HG02840 (cell line): ENCODE results near the gene FOS.
"Not testable (repeated sequence)": the region's sequence is repeated elsewhere in the genome, so short reads cannot be mapped to it uniquely, and the experiment has no call there.

ENCODE experiments used
- ATAC-seq: cut with Tn5 transposase; IDR thresholded peaks from one replicate; pipeline ENCODE4 v1.9.1; 2021; ENCODE audit warnings: mild to moderate bottlenecking, moderate library complexity, moderate number of reproducible peaks; ENCODE audit not compliant: unreplicated experiment, low FRiP score

Gene FOS

GRCh38 chr14:75292101-75292563 is 13.5 kb downstream of the FOS start:
- no peak for ATAC-seq

DNA sequence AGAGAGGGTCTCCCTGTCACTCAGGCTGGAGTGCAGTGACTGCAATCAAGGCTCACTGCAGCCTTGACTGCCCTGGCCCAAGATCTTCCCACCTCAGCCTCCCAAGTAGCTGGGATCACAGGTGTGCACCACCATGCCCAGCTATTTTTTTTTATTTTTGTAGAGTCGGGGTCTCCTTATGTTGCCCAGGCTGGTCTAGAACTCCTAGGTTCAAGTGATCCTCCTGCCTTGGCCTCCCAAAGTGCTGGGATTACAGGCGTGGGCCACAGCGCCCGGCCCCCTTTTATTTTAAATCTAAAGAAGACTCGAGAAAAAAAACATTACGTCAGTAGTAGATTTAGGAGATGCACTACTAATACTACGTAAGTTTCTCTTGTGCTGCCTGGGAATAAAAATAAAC is 14.3 kb downstream of the FOS start:
- no peak for ATAC-seq

DNA sequence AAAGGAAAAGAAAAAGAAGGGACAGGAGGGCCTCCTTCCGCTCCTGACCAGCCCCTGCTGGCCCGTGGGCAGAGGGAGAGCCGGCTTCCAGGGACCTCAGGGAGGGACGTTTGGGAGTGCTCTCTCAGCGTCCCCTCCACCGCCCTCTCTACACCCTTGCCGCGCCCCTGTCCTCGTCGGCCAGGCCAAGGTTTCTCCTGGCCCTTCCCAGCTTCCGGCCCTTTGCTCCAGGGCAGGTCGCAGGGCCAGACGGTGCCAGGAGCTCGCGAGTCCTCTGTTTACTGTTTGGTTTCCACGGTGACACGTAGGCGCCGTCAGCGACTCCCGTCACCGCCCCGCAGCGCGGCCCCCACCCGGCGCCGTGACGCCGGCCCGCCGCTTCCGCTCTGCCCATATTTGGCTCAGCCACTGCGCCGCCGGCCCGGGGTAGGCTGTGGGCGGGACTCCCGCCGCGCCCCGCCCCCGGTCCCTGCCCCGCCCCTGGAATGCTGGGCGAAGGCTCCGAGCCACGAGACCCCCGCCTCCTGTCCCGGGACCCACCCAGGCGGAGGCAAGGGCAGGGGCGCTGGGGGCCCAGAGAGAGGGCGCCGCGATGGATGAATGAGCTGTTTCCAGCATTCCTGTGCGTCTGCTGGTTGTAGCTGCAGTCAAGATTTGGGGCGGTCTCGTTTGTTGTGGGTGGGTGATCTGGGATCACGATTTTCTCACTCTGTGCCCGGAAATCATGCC is 15.5 kb downstream of the FOS start:
- ATAC-seq, result peak; percentile 88

GRCh38 chr14:75294649-75295033 is 16.0 kb downstream of the FOS start:
- ATAC-seq, result no peak

DNA sequence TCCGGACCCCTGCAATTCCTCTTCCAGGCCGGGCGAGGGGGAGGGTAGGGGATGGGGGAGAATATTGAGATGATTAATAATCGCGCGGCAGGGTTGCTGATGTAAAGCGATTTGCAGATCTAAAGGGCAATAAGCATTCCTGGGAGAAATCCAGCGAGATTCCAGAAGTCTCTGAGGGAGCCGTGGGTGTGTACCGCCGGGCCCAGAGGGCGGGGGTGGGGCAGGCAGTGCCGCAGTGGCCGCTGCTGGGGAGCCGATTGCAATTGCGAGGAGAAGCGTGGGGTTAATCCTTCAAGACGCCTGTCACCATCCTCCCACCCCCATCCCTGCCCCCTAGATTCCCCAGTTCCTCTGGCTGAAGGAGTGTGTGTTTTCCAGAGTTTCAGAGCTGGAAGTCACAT is 16.4 kb downstream of the FOS start:
- no peak for ATAC-seq

- no peak for ATAC-seq
These were observed 17.1 kb downstream of the FOS start for GRCh38 chr14:75295491-75296345.

DNA sequence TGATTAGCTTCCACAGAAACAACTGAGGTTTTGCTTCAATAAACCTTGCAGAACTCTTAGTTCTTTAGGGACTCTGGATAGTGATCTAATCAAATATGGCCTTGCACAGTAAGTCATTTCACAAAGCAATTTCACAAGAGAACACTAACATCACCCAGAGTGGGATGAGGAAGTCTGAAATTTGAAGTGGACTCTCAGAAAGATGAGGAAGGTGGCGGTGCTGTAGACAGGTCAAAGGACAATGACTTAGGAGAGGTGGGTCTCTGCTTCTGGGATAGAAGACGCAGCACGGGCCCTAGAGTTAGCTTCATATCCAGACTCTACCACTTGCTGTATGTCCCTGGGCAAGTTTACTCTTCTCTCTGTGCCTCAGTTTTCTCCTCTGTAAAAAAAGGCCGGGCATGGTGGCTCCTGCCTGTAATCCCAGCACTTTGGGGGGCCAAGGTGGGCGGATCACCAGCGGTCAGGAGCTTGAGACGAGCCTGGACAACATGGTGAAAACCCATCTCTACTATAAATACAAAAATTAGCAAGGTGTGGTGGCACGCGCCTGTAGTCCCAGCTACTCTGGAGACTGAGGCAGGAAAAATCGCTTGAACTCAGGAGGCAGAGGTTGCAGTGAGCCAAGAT is 18.9 kb downstream of the FOS start:
- no peak for ATAC-seq

- no peak for ATAC-seq
These were observed 19.7 kb downstream of the FOS start for GRCh38 chr14:75298187-75298965.

DNA sequence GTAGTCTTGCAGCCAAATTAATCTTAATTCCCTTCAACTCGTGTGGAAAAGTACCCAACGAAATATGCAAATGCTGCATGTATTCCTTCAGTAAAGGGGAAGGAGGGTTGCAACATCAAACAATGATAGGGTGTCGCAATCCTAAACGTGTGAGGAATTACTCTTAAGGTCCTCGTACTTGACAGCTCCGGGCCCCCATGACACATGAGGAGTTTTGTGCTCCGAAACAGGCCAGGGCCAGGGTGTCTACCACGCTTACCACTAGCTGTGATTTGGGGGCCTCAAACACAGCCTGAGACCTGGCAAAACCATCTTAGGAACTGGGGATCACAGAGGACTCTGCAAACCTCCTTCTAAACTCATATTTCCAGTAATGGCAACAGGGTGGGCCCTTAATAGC is 20.4 kb downstream of the FOS start:
- no peak for ATAC-seq

GRCh38 chr14:75299576-75299975 is 20.9 kb downstream of the FOS start:
- no peak for ATAC-seq

DNA sequence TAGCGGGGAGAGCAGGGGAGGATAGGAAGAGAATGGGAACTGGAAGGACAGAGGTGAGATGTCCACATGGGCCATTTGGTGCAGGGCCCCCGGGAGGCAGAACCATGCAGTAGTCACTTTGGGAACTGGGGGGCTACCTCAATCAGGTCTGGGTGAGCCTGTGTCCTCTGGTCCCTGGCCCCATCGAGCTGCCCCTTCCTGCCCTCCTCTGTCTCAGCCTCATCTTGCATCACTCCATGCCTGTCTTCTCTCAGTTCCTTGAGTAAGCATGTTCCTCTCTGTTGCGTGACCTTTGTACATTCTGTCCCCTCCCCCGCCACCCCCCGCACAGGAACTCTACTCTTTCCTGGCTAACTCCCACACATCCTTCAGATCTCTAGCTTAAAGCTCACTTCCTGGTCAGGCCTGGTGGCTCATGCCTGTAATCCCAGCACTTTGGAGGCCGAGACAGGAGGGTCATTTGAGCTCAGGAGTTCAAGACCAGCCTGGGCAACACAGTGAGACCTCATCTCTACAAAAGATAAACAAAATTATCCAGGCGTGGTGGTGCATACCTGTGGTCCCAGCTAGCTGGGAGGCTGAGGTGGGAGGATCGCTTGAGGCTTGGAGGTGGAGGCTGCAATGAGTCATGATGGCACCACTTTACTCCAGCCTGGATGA is 23.2 kb downstream of the FOS start:
- no peak for ATAC-seq

DNA sequence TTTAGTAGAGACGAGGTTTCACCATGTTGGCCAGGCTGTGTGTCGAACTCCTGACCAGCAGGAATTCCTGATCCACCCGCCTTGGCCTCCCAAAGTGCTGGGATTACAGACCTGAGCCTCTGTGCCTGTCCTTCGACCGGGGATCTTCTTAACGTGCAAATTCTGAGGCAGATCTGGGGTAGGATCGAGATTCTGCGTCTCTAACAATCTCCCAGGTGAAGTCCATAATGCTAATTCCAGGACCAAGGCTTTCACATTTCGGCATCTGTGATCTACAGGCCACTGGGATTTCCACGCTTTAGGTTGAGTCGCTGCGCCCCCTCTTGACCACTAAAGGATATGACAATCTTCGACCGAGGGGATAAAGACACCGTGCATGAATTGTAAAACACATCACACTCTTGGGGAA is 24.8 kb downstream of the FOS start:
- no peak for ATAC-seq

- not testable (repeated sequence) for ATAC-seq
These were observed 27.8 kb downstream of the FOS start for GRCh38 chr14:75306410-75306809.

DNA sequence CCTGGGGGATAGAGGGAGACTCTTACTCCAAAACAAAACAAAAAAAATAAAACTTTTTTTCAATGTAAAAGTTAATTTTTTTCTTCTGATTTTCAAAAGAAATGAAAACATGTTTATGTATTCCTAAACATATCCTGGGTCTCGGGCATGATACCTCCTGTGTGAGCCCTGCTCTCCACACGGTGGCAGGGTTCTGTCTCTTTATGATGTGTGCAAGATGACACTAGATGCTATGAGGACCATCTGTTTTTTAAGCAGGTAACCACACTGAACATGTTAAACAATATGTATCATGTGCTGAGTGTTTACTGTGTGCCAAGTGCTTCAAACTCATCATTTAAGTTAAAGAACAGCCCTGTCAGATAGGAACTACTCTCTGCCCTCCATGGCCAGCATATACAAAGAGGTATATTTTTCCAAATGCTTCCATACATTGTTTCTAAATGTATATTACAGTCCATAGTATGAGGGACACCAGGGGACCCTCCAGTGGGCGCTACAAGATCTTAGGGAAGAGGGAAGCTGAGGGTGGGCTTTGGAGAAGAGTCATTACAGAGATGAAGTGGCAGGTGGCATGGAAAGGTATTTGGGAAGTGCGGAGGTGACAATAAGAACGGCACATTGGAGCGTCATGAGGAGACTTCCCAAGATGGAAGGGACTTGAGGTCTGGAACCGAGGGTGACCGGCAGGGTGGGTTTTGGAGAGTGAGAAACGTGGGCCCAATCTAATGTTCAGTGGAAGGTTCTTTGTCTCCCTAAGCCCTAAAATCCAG is 28.5 kb downstream of the FOS start:
- no peak for ATAC-seq

GRCh38 chr14:75307700-75308379 is 29.2 kb downstream of the FOS start:
- no peak for ATAC-seq

DNA sequence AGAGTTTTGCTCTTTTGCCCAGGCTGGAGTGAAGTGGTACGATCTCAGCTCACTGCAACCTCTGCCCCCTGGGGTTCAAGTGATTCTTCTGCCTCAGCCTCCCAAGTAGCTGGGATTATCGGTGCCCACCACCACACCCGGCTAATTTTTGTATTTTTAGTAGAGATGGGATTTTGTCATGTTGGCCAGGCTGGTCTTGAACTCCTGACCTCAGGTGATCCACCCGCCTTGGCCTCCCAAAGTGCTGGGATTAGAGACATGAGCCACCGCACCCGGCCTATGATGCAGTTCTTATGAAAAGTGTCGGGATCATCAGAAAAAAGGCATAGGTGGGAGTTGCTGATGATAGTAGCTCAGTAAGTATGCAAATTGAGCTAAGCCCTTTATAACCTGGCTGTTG is 30.4 kb downstream of the FOS start:
- ATAC-seq, result not testable (repeated sequence)

DNA sequence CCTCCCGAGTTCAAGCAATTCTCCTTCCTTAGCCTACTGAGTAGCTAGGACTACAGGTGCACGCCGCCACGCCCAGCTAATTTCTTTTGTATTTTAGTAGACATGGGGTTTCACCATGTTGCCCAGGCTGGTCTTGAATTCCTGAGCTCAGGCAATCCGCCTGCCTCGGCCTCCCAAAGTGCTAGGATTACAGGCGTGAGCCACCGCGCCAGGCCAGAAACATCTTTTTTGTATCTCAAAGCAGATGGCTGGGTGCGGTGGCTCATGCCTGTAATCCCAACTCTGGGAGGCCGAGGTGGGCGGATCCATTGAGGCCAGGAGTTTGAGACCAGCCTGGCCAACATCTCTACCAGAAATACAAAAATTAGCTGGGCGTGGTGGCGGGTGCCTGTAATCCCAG is 30.9 kb downstream of the FOS start:
- not testable (repeated sequence) for ATAC-seq

GRCh38 chr14:75310295-75311111 is 31.9 kb downstream of the FOS start:
- no peak for ATAC-seq
